ENCODE measurements around the gene SLC39A11. TPM values are rescaled to one million over a fixed set of nuclear protein-coding genes. Genes with fewer than 3 reads are reported as not detected.

The SLC39A11 gene
- total RNA-seq, 1 donor from 2014 or later, result 34.8 TPM

- no peak for TF ChIP-seq CTCF (IDR thresholded peaks at IDR 0.05)
- ATAC-seq (ENCODE audit: low read depth), result no peak
- POLR2A ChIA-PET, result no interaction called here
- CTCF ChIA-PET, result no interaction called here
- Mint-ChIP-seq H3K36me3 (ENCODE audit: low read depth) (peaks cover 6% of the 10 kb centered on the region), H3K27me3 (no peaks in the 10 kb centered on the region), H3K4me1 (no peaks in the 10 kb centered on the region), H3K4me3 (no peak overlapping the region), H3K9me3 (peaks cover 3% of the 10 kb centered on the region), H3K27ac (no peak overlapping the region)
- no peak for DNase-seq
- intact Hi-C loops (cut with micrococcal nuclease), result no loop called here
These were observed 233.5 kb downstream of the SLC39A11 start for GRCh38 chr17:72858826-72859495.

GRCh38 chr17:72853440-72854415, 238.8 kb downstream of the SLC39A11 start:
- no peak overlapping the region for H3K4me3 Mint-ChIP-seq
- no peaks in the 10 kb centered on the region for H3K4me1 Mint-ChIP-seq
- POLR2A ChIA-PET, result no interaction called here
- H3K9me3 Mint-ChIP-seq, result peaks cover 3% of the 10 kb centered on the region
- no peak overlapping the region for H3K27ac Mint-ChIP-seq
- DNase-seq, result no peak
- no peak for ATAC-seq (ENCODE audit: low read depth)
- TF ChIP-seq CTCF (IDR thresholded peaks at IDR 0.05), result no peak
- peaks cover 10% of the 10 kb centered on the region for H3K36me3 Mint-ChIP-seq (ENCODE audit: low read depth)
- intact Hi-C loops (cut with micrococcal nuclease), result no loop called here
- CTCF ChIA-PET, result no interaction called here
- no peaks in the 10 kb centered on the region for H3K27me3 Mint-ChIP-seq

- ATAC-seq (ENCODE audit: low read depth), result no peak
- intact Hi-C loops (cut with micrococcal nuclease), result no loop called here
- Mint-ChIP-seq H3K27ac (no peak overlapping the region), H3K4me1 (no peaks in the 10 kb centered on the region), H3K9me3 (no peaks in the 10 kb centered on the region), H3K4me3 (no peak overlapping the region), H3K36me3 (ENCODE audit: low read depth) (peaks cover 14% of the 10 kb centered on the region), H3K27me3 (no peaks in the 10 kb centered on the region)
- no peak for DNase-seq
- ChIA-PET POLR2A (no interaction called here), CTCF (no interaction called here)
- TF ChIP-seq CTCF (IDR thresholded peaks at IDR 0.05), result no peak
These were observed 240.1 kb downstream of the SLC39A11 start for GRCh38 chr17:72852277-72852938.

GRCh38 chr17:72850410-72851118, 241.9 kb downstream of the SLC39A11 start:
- Mint-ChIP-seq H3K4me1 (no peaks in the 10 kb centered on the region), H3K27me3 (no peaks in the 10 kb centered on the region), H3K27ac (no peak overlapping the region), H3K36me3 (ENCODE audit: low read depth) (peaks cover 24% of the 10 kb centered on the region), H3K9me3 (no peaks in the 10 kb centered on the region), H3K4me3 (no peak overlapping the region)
- ATAC-seq (ENCODE audit: low read depth), result no peak
- no peak for TF ChIP-seq CTCF (IDR thresholded peaks at IDR 0.05)
- ChIA-PET POLR2A (no interaction called here), CTCF (no interaction called here)
- intact Hi-C loops (cut with micrococcal nuclease), result no loop called here
- DNase-seq, result no peak
